GM12865 (cell line): ENCODE measurements around the gene IFTAP.

ENCODE experiments used
- DNase-seq: peaks from one replicate; pipeline ENCODE4 v3.0.0; 2010; ENCODE audit warnings: low read depth
- H3K4me3 ChIP-seq: 2 replicates; pipeline ENCODE4 v1.5.1; 2011; ENCODE audit warnings: mild to moderate bottlenecking, low read depth, low read length, control low read depth
- CTCF ChIP-seq: IDR thresholded peaks from 2 replicates; pipeline ENCODE4 v1.5.1; 2011; ENCODE audit warnings: low read length, control low read depth, low read depth, inconsistent platforms; ENCODE audit not compliant: insufficient read depth; ENCODE audit errors: missing control alignments

Gene IFTAP

GRCh38 chr11:36683818-36684217, 89.5 kb downstream of the IFTAP start:
- no peak for DNase-seq
- H3K4me3 ChIP-seq = no peak overlapping the region
- TF ChIP-seq CTCF = no peak

GRCh38 chr11:36684840-36685801, 90.8 kb downstream of the IFTAP start:
- TF ChIP-seq CTCF = no peak
- DNase-seq = peak; percentile 12
- H3K4me3 ChIP-seq = no peak overlapping the region

- no peak for TF ChIP-seq CTCF
- H3K4me3 ChIP-seq = no peak overlapping the region
- DNase-seq = no peak
These were observed 93.8 kb downstream of the IFTAP start for GRCh38 chr11:36688132-36688531.

GRCh38 chr11:36688571-36689291, 94.4 kb downstream of the IFTAP start:
- no peak for TF ChIP-seq CTCF
- no peak overlapping the region for H3K4me3 ChIP-seq
- no peak for DNase-seq

- no peak for TF ChIP-seq CTCF
- DNase-seq = no peak
- no peak overlapping the region for H3K4me3 ChIP-seq
These were observed 95.1 kb downstream of the IFTAP start for GRCh38 chr11:36689442-36689841.

GRCh38 chr11:36692704-36693103, 98.4 kb downstream of the IFTAP start:
- TF ChIP-seq CTCF = no peak
- H3K4me3 ChIP-seq = no peak overlapping the region
- no peak for DNase-seq
